Endothelial cell of umbilical vein (primary cell): ENCODE results near the gene SLC35A2. TPM values are rescaled to one million over a fixed set of nuclear protein-coding genes. Genes with fewer than 3 reads are reported as not detected.
A peak's percentile ranks its signal among the peaks of the same experiment; 100 is the strongest.

ENCODE experiments used
- BruUV-seq: library from RNA; stranded (reverse); fragments of 400-500 nt; replicated peaks from 2 replicates; lab custom pipeline; 2021; lab: Mats Ljungman, UMichigan
- CTCF ChIA-PET: fragments of 300-600, 350-600 bp; sonication (Branson Sonifier 250); formaldehyde crosslinking; loops from one replicate; lab custom pipeline; 2021; ENCODE audit warnings: antibody characterized with exemption, inconsistent platforms; lab: Charles Lee
- POLR2A ChIA-PET: fragments of 300-600, 350-600 bp; sonication (Branson Sonifier 250); formaldehyde crosslinking; loops from one replicate; lab custom pipeline; 2021; ENCODE audit warnings: antibody characterized with exemption, inconsistent platforms; lab: Charles Lee
- DNase-seq: peaks from one replicate; pipeline ENCODE4 v3.0.0-alpha.2; 2011; ENCODE audit warnings: low read depth, low spot score
- FAIRE-seq: peaks from 2 replicates; lab custom pipeline; 2011; peaks lifted over from hg19 to GRCh38; lab: Jason Lieb, UNC
- H2AFZ ChIP-seq: 2 replicates; pipeline ENCODE4 v1.6.0; 2012; ENCODE audit warnings: low read depth, low read length, control low read depth, inconsistent platforms
- H3K27ac ChIP-seq: 2 replicates; pipeline ENCODE4 v1.5.1; 2011; ENCODE audit warnings: low read depth, mild to moderate bottlenecking, control low read depth, low read length, moderate library complexity; ENCODE audit not compliant: insufficient read depth
- H3K27me3 ChIP-seq, 2 experiments: 2 replicates each; pipeline versions ENCODE4 v1.6.0 to v1.6.1; 2011; ENCODE audit warnings: low read length in 2 of 2, mixed read lengths in 1 of 2; ENCODE audit not compliant: control insufficient read depth in 2 of 2, insufficient read depth in 2 of 2
- H3K36me3 ChIP-seq, 2 experiments: 2 replicates in 1 of 2; 3 replicates in 1 of 2; pipeline ENCODE4 v1.5.1; 2011; ENCODE audit warnings: low read length in 2 of 2, mild to moderate bottlenecking in 1 of 2, moderate library complexity in 1 of 2; ENCODE audit not compliant: control insufficient read depth in 2 of 2, insufficient read depth in 2 of 2; ENCODE audit errors: extremely low read depth in 1 of 2
- H3K4me1 ChIP-seq: 3 replicates; pipeline ENCODE4 v1.5.1; 2011; ENCODE audit warnings: mild to moderate bottlenecking, low read length; ENCODE audit not compliant: control insufficient read depth, insufficient read depth; ENCODE audit errors: extremely low read depth
- H3K4me2 ChIP-seq: 2 replicates; pipeline ENCODE4 v1.6.1; 2011; ENCODE audit warnings: low read length, control low read depth, mixed read lengths; ENCODE audit not compliant: insufficient read depth
- H3K4me3 ChIP-seq, 3 experiments: fragments of 200-600 bp in 1 of 3; sonication (generic), shearing (Covaris generic) in 1 of 3; replicated peaks in 1 of 3; 2 replicates each; pipeline ENCODE4 v1.5.1; 2011 to 2016; ENCODE audit warnings: control low read depth in 3 of 3, low read length in 3 of 3, mild to moderate bottlenecking in 2 of 3, inconsistent platforms in 1 of 3, low read depth in 1 of 3, moderate library complexity in 1 of 3; ENCODE audit not compliant: insufficient read depth in 1 of 3
- H3K79me2 ChIP-seq: 2 replicates; pipeline ENCODE4 v1.6.0; 2012; ENCODE audit warnings: low read length, inconsistent platforms; ENCODE audit not compliant: control insufficient read depth, insufficient read depth
- H3K9ac ChIP-seq: replicated peaks from 2 replicates; pipeline ENCODE3; 2011; ENCODE audit warnings: low read length, control low read depth; ENCODE audit not compliant: insufficient read depth; ENCODE audit errors: extremely low read depth
- H3K9me1 ChIP-seq: replicated peaks from 3 replicates; pipeline ENCODE4 v1.6.0; 2011; ENCODE audit warnings: mild to moderate bottlenecking, low read length; ENCODE audit not compliant: control insufficient read depth, insufficient read depth; ENCODE audit errors: extremely low read depth
- H3K9me3 ChIP-seq: replicated peaks from 2 replicates; pipeline ENCODE4 v1.5.1; 2012; ENCODE audit warnings: low read length, inconsistent platforms; ENCODE audit not compliant: control insufficient read depth, insufficient read depth
- H4K20me1 ChIP-seq: replicated peaks from 2 replicates; pipeline ENCODE3; 2011; ENCODE audit warnings: mild to moderate bottlenecking, low read length; ENCODE audit not compliant: control insufficient read depth, insufficient read depth; ENCODE audit errors: extremely low read depth
- CTCF ChIP-seq, 2 donors: IDR thresholded peaks; 1 replicate in 1 of 2; 2 replicates in 1 of 2; pipeline ENCODE4 v1.5.1; 2011; ENCODE audit warnings: low read length in 2 of 2, mild to moderate bottlenecking in 2 of 2, moderate library complexity in 2 of 2, control low read depth in 1 of 2, inconsistent platforms in 1 of 2, low read depth in 1 of 2; ENCODE audit not compliant: insufficient read depth in 1 of 2; ENCODE audit errors: extremely low read depth in 1 of 2
- EZH2 ChIP-seq: IDR thresholded peaks from 2 replicates; pipeline ENCODE4 v1.6.1; 2012; ENCODE audit warnings: borderline replicate concordance, low read depth, mild to moderate bottlenecking, moderate library complexity, low read length, inconsistent platforms; ENCODE audit not compliant: severe bottlenecking
- FOS ChIP-seq: IDR thresholded peaks from 2 replicates; pipeline ENCODE4 v1.6.1; 2011; ENCODE audit warnings: mild to moderate bottlenecking, low read length, moderate library complexity, borderline replicate concordance; ENCODE audit not compliant: insufficient read depth
- GATA2 ChIP-seq: IDR thresholded peaks from 2 replicates; pipeline ENCODE4 v1.7.0; 2011; ENCODE audit warnings: low read depth, mild to moderate bottlenecking, moderate library complexity, mixed read lengths, low read length; ENCODE audit not compliant: insufficient read length, insufficient read depth
- JUN ChIP-seq: IDR thresholded peaks from 2 replicates; pipeline ENCODE4 v1.6.1; 2011; ENCODE audit warnings: borderline replicate concordance, low read depth; ENCODE audit not compliant: insufficient read length, insufficient read depth
- MAX ChIP-seq: IDR thresholded peaks from 2 replicates; pipeline ENCODE4 v1.6.1; 2011; ENCODE audit not compliant: insufficient read depth, insufficient read length
- MYC ChIP-seq: IDR thresholded peaks from one replicate; pipeline ENCODE4 v1.6.1; 2011; ENCODE audit warnings: mild to moderate bottlenecking, low read depth, low read length
- POLR2A ChIP-seq: IDR thresholded peaks from 2 replicates; pipeline ENCODE4 v1.6.1; 2012; ENCODE audit warnings: low read depth, mild to moderate bottlenecking, control low read depth, low read length
- POLR2AphosphoS5 ChIP-seq: IDR thresholded peaks from 2 replicates; pipeline ENCODE4 v1.6.1; 2012; ENCODE audit warnings: low read depth, mild to moderate bottlenecking, control low read depth, low read length, moderate library complexity; ENCODE audit not compliant: insufficient read depth
- dilution Hi-C: fragments of 300-500 bp; cut with MboI; formaldehyde crosslinking; loops from one replicate; pipeline ENCODE4 v1.15.0; 2019; ENCODE audit warnings: low sequenced_read_pairs; ENCODE audit not compliant: extremely low pct_ligation_motif_present
- intact Hi-C: fragments of 100-400 bp; cut with micrococcal nuclease; formaldehyde crosslinking; loops from one replicate; pipeline ENCODE4 v1.10.0; 2022
- polyA plus RNA-seq, 4 experiments: library from polyadenylated mRNA; depleted of rRNA in 3 of 4; stranded (reverse) in 3 of 4; unstranded in 1 of 4; fragments of >200 nt; gene quantifications; 2 replicates each; pipeline versions ENCODE4 v1.2.1 to v1.2.3, GENCODE V29; 2011 to 2012; ENCODE audit warnings: missing spikeins in 1 of 4
- total RNA-seq: library from RNA; stranded (reverse); gene quantifications from 2 replicates; pipeline ENCODE4 v1.2.3, GENCODE V29; 2021

The SLC35A2 gene
- total and polyA plus RNA-seq, 2 donors (not counting 3 experiments of a cell fraction or from before 2014, with no cell fraction given), result 31.4 to 64.5 TPM

- TSS peak; percentile 11 for BruUV-seq
- H3K9ac ChIP-seq, result peak overlapping the region; percentile 62
- intact Hi-C loops (loop anchor here (2.0 kb wide), 1 partner anchor 14 kb away; the partner anchor contains the start of genes PQBP1 and TIMM17B), dilution Hi-C loops (no loop called here)
- no peaks in the 10 kb centered on the region for H3K9me1 ChIP-seq
- no peaks in the 10 kb centered on the region for H3K27me3 ChIP-seq
- TF ChIP-seq JUN (no peak), POLR2AphosphoS5 (no peak), EZH2 (no peak), GATA2 (no peak), FOS (no peak), CTCF (IDR thresholded peaks at IDR 0.05; ENCODE audit: extremely low read depth in 1 of 2, insufficient read depth in 1 of 2, low read depth in 1 of 2, low read length in 2 of 2) (no peak), POLR2A (no peak), MAX (no peak), MYC (no peak)
- FAIRE-seq, result no peak
- peaks cover 17% of the 10 kb centered on the region for H3K79me2 ChIP-seq
- H3K27ac ChIP-seq, result peak overlapping the region; percentile 49
- no peaks in the 10 kb centered on the region for H3K36me3 ChIP-seq
- H4K20me1 ChIP-seq, result no peaks in the 10 kb centered on the region
- peak overlapping the region; percentile 23 for H2AFZ ChIP-seq
- ChIA-PET CTCF (interaction anchor here (0.6 to 1.7 kb wide), 3 partner anchors 13 to 262 kb away, joined by 3 to 4 read pairs (median 3); partner anchors contain the start of genes PQBP1 and TIMM17B), POLR2A (no interaction called here)
- no peaks in the 10 kb centered on the region for H3K9me3 ChIP-seq
- peaks cover 9% of the 10 kb centered on the region for H3K4me1 ChIP-seq
- peak overlapping the region; percentile 80 for H3K4me2 ChIP-seq
- H3K4me3 ChIP-seq, result peak overlapping the region; percentile 45 to 92 (median 78)
- DNase-seq, result no peak
These were observed 477 bp downstream of the SLC35A2 start for GRCh38 chrX:48910926-48911411.
